Epithelial cell of proximal tubule (primary cell): ENCODE data around the gene SLC15A3. TPM values are rescaled to one million over a fixed set of nuclear protein-coding genes. Genes with fewer than 3 reads are reported as not detected.

ENCODE experiments used
- DNase-seq: peaks from one replicate; pipeline ENCODE4 v3.0.0-alpha.2; 2011; ENCODE audit warnings: low read depth
- H3K4me3 ChIP-seq: 2 replicates; pipeline ENCODE4 v1.5.1; 2011; ENCODE audit warnings: low read depth, mild to moderate bottlenecking, low read length
- CTCF ChIP-seq: conservative IDR thresholded peaks from 2 replicates; pipeline ENCODE4 v1.5.1; 2012; ENCODE audit warnings: low read depth, mild to moderate bottlenecking, low read length
- total RNA-seq: library from RNA; depleted of rRNA; stranded (reverse); fragments of >200 nt; gene quantifications from 2 replicates; pipeline ENCODE4 v1.2.3, GENCODE V29; 2015

SLC15A3 gene
- total RNA-seq, 1 donor from 2014 or later, result 0.86 TPM

- no peak overlapping the region for H3K4me3 ChIP-seq
- TF ChIP-seq CTCF, result no peak
Measured at GRCh38 chr11:60921259-60921658, 30.7 kb downstream of the SLC15A3 start.

GRCh38 chr11:60919956-60920355, 32.0 kb downstream of the SLC15A3 start:
- no peak for DNase-seq
- no peak for TF ChIP-seq CTCF
- H3K4me3 ChIP-seq, result no peak overlapping the region

More at GRCh38 chr11:60921259-60921658, 30.7 kb downstream of the SLC15A3 start:
- no peak for DNase-seq

GRCh38 chr11:60919320-60919719, 32.7 kb downstream of the SLC15A3 start:
- no peak for DNase-seq
- no peak for TF ChIP-seq CTCF
- H3K4me3 ChIP-seq, result no peak overlapping the region

- H3K4me3 ChIP-seq, result no peak overlapping the region
- no peak for TF ChIP-seq CTCF
- no peak for DNase-seq
Measured at GRCh38 chr11:60918939-60919265, 33.1 kb downstream of the SLC15A3 start.

GRCh38 chr11:60918251-60918938, 33.6 kb downstream of the SLC15A3 start:
- TF ChIP-seq CTCF, result no peak
- DNase-seq, result no peak
- H3K4me3 ChIP-seq, result no peak overlapping the region

- H3K4me3 ChIP-seq, result no peak overlapping the region
- no peak for TF ChIP-seq CTCF
- no peak for DNase-seq
Measured at GRCh38 chr11:60917267-60917666, 34.7 kb downstream of the SLC15A3 start.

GRCh38 chr11:60916669-60917206, 35.2 kb downstream of the SLC15A3 start:
- TF ChIP-seq CTCF, result no peak
- DNase-seq, result no peak
- H3K4me3 ChIP-seq, result no peak overlapping the region
